GM12875 (cell line): ENCODE results near the gene DNAH6.
"Not testable (repeated sequence)": the region's sequence is repeated elsewhere in the genome, so short reads cannot be mapped to it uniquely, and the experiment has no call there.

ENCODE experiments used
- H3K4me3 ChIP-seq: one replicate; pipeline ENCODE4 v1.5.1; 2011; ENCODE audit warnings: low read depth, low read length, control low read depth
- TF ChIP-seq, protein P1 (sequence below): IDR thresholded peaks from 2 replicates; pipeline ENCODE4 v1.5.1; 2011; ENCODE audit warnings: low read depth, mild to moderate bottlenecking, control low read depth, inconsistent platforms, low read length, moderate library complexity, borderline replicate concordance; ENCODE audit not compliant: insufficient read depth

DNAH6 gene, protein sequence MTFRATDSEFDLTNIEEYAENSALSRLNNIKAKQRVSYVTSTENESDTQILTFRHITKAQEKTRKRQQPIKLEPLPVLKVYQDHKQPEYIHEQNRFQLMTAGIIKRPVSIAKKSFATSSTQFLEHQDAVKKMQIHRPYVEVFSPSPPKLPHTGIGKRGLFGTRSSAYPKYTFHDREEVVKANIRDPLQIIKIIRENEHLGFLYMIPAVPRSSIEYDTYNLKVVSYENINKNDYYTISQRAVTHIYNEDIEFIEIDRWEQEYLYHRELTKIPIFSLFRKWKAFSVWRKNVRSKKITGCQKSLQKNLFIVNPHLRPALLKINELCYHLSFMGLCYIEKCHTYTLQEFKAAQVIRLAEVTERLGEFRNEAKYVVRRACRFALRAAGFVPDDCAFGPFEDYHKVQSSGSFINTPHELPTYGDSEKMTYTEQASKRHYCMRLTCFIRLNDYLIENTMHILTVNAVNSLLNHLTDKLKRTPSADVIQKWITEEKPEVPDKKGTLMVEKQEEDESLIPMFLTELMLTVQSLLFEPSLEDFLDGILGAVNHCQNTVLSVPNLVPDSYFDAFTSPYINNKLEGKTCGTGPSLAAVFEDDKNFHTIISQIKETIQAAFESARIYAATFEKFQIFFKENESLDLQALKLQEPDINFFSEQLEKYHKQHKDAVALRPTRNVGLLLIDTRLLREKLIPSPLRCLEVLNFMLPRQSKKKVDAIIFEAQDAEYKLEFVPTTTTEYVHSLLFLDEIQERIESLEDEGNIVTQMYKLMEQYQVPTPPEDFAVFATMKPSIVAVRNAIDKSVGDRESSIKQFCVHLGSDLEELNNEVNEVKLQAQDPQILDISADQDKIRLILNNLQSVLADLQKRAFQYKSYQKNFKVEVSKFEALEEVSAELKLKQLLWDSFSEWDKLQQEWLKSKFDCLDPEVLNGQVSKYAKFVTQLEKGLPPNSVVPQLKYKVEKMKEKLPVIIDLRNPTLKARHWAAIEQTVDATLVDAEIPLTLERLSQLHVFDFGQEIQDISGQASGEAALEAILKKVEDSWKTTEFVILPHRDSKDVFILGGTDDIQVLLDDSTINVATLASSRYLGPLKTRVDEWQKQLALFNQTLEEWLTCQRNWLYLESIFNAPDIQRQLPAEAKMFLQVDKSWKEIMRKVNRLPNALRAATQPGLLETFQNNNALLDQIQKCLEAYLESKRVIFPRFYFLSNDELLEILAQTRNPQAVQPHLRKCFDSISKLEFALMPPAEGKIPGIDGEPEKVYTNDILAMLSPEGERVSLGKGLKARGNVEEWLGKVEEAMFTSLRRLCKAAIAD (N-terminal part only)

DNA sequence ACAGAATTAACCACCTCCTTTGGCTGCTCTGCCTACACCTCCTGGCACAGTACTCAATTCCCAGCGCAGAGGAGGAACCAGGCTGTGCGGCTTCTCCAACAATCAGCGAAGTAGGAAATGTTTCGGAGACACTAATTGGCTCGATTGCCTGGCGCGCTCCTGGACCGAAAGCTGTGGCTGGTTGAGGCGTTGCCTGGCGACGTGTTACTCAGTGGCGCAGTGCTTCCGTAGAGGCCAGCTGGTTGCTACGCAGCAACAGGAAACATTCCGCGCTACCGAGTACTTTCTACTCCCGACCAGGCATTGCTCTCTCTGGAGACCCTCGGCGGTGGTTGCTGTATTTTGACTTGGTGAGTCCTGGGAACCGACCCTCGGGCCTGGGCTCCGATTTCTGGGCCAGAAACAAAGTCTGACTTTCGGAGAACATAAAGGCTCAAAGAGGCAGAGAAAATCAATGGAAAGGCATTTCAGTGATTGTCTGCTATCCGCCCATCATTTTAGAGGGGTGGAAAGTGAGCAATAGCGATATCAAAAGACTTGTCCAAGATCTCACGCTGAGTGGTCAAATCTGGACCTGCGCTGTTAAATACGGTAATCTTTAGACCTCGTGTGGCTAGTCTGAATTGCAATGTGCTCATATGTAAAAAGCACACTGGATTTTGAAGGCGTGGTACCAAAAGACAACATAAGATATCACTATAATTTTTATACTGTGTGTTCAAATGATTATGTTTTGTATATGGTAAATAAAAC is at the start of gene DNAH6:
Gene DNAH6 (plus strand): TSS at position 265 of the 753 bp plus-strand sequence. CDS start 1,329 bp downstream, outside the sequence.
- no peak within 1 kb of the TSS for H3K4me3 ChIP-seq
- TF ChIP-seq, protein P1, sequence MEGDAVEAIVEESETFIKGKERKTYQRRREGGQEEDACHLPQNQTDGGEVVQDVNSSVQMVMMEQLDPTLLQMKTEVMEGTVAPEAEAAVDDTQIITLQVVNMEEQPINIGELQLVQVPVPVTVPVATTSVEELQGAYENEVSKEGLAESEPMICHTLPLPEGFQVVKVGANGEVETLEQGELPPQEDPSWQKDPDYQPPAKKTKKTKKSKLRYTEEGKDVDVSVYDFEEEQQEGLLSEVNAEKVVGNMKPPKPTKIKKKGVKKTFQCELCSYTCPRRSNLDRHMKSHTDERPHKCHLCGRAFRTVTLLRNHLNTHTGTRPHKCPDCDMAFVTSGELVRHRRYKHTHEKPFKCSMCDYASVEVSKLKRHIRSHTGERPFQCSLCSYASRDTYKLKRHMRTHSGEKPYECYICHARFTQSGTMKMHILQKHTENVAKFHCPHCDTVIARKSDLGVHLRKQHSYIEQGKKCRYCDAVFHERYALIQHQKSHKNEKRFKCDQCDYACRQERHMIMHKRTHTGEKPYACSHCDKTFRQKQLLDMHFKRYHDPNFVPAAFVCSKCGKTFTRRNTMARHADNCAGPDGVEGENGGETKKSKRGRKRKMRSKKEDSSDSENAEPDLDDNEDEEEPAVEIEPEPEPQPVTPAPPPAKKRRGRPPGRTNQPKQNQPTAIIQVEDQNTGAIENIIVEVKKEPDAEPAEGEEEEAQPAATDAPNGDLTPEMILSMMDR = no peak

DNA sequence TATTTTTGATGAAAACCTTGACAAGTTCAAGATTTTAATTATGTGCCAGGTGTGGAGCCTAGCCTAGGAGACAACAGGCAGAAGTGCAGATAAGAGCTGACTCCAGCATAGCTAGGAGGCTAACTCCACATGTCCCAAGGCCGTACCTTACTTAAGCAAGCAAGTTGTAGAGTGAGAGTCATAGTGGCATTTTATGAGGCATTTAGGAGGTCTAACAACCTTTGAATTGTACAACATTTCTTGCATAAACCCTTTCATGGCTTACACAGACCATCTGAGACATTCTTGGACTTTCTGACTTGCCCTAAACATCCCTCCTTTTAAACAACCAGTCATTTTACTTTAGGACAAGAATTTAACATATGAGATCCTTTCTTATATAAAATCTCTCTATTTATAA is 48.9 kb upstream of the DNAH6 start:
- TF ChIP-seq, protein P1 = no peak
- no peak overlapping the region for H3K4me3 ChIP-seq

DNA sequence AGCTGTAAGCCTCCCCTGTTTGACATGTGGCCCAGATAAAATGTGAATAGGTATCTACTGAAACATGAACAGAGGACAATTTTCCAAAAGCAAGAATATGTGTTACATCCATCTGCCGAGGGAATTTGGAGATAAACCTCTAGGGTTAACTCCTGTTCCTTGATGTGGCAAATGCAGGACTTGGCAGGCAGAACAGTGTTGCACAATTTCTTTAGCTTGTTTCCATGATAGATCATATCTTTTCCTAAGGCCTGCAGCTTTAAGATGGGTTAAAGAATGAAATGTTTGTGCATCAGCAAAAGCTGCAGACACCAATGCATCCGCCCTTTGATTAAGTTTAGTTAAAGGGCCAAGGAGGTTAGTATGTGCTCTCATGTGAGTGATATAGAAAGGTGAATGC is 43.9 kb upstream of the DNAH6 start:
- not testable (repeated sequence) for H3K4me3 ChIP-seq

DNA sequence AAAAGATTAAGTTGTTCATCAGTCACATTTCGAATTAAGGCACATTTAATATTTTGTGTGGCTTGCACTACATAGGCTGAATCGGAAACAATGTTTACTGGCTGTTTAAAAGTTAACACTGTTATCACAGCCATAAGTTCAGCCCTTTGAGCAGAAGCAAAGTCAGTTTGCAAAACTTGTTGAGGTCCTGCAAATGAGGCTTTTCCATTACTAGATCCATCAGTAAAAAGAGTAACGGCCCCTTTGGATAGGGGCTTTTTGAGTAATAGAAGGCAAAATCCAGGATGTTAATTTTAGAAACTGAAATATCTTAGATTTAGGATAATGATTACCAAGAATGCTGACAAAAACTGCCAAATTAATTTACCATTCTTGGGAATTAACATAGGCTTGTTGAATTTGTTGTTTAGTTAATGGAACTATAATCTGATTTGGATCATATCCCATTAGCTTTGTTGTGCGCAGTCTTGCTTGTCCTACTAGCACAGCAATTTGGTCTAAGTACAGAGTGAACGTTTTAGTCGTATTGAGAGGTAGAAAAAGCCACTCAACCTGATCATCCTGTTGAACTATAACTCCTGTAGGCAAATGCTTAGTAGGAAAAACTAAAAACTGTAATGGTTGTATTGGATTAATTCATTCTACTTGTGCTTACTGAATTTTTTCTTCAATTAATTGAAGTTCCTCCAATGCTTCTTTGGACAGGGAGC is 43.3 kb upstream of the DNAH6 start:
- no peak overlapping the region for H3K4me3 ChIP-seq
- TF ChIP-seq, protein P1 = no peak

DNA sequence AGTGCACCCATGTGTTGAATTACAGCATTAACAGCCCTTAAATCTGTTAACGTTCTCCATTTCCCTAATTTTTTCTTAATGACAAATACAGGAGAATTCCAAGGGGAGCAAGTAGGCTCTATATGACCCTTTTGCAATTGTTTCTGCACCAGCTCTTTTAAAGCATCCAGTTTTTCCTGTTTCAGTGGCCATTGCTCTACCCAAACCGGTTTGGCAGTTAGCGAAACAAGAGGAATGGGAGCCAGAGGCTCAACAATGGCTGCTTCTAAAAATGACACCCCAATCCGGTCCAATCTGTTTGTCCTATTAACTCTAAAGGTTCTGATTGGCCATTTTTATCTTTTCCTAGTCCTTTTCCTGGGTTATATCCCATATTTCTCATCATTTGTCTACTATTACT is 42.1 kb upstream of the DNAH6 start:
- TF ChIP-seq, protein P1 = no peak
- H3K4me3 ChIP-seq = no peak overlapping the region

DNA sequence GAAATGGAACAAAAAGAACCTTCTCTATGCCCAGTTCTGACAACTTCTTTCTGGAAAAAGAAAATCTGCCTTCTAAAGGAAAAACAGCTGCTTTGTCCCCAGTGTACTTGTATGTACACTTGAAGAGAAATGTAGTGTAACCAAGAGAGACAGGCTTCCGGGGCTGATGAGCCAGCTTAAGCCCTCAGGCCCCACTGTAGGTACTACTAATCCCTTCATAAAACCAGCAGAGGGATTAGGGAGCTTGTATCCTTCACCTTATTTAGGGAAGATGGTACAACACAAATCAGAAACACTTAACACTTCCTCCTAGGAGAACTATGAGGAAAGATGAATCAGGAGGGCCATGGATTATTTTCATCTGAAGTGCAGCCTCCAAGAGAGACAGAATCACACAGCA is 38.4 kb upstream of the DNAH6 start:
- TF ChIP-seq, protein P1 = no peak
- H3K4me3 ChIP-seq = no peak overlapping the region
